NCI-H82 treated with DMSO at 0.1 percent for 48 hours (cell line): Measurements from ENCODE around the gene KAT14.
"Not testable (repeated sequence)": the region's sequence is repeated elsewhere in the genome, so short reads cannot be mapped to it uniquely, and the experiment has no call there.

Experiments used
- DNase-seq: peaks from one replicate; lab custom pipeline; 2025; ENCODE audit not compliant: unreplicated experiment; lab: John Stamatoyannopoulos, UW

Gene KAT14

DNA sequence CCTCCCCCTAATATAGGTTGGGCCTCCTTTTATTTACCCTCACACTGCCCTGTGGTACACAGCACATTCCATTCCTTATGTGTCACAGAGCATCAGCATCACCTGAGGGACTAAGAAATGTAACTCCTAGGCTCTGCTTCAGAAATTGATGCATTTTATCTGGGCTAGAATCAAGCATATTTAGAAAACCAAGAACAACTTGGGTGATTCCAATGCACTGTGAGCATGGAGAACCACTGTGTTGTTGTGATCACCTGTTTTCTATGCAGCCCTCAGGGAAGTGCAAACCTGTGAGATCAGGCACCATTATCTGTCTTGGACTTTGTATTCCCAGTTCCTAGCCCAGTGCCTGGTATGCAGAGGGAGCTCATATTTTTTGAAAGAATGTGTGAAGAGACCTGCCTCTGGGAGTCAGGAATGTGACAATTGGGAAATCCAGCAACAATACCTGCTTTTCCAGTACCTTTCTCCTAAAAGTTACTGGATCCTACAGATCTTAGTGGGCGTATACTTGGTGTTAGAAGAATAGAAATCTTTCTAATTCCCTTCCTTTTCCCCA, 7.0 kb downstream of the KAT14 start:
- DNase-seq = no peak

DNA sequence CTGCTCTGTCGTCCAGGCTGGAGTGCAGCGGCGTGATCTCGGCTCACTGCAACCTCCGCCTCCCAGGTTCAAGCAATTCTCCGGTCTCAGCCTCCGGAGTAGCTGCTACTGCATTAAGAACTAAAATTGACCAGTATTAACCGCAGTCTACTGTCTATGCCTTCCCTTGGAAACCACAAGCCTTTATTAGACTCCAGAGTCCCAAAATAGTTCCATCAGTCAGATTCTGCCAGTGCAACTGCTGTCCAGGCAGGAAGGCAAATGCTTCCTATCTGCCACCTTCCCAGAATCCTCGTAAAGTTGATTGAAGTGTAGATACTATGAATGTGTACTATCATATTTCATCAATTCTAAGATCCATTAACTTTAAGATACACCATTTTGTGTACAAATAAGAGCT, 16.7 kb downstream of the KAT14 start:
- no peak for DNase-seq

DNA sequence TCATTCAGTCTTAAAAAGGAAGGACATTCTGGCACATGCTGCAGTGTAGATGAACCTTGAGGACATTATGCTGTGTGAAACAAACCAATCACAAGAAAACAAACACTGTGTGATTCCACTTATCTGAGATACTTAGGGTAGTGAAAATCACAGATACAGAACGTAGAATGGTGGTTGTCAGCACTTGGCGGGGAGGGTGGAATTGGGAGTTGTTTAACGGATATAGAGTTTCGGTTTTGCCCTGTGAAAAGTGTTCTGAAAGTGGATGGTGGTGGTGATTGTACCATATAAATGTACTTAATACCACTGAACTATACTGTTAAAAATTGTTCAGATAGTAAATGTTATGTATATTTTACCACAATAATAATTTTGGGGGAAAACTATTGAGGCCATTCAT, 18.4 kb downstream of the KAT14 start:
- no peak for DNase-seq

DNA sequence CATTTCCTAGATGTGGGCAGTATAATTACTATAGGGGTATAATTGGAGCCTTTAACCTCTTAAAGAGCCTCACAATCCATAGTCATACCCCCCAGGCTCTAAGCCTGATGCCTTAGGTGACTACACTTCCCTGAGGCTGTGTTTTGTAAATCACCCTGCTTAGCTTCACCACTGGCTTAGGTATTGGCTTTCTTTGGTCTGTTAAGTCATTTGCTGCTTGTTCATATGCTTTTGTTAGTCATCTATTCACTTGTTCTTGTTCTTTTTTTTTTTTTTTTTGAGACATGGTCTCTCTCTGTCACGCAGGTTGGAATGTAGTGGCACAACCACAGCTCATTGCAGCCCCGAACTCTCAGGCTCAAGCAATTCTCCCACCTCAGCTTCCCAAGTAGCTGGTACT, 26.7 kb downstream of the KAT14 start:
- no peak for DNase-seq

DNA sequence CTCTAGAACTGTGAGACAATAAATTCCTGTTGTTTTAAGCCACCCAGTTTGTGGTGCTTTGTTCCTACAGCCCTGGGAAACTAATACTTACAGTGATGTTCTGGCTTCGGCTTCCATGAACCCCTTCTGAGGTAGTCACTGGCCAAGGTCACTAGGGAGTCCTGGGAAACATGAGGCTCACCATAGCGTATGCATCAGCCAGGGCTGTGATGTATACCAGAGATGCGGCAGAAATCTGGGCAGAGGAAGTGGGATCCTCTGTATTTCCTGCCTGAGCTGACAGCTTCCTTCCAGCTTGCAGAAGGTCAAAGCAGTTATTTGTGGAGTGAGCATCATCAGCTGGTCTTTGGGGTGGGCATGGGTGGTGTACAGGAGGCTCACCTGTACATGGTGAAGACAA, 27.9 kb downstream of the KAT14 start:
- DNase-seq = no peak

DNA sequence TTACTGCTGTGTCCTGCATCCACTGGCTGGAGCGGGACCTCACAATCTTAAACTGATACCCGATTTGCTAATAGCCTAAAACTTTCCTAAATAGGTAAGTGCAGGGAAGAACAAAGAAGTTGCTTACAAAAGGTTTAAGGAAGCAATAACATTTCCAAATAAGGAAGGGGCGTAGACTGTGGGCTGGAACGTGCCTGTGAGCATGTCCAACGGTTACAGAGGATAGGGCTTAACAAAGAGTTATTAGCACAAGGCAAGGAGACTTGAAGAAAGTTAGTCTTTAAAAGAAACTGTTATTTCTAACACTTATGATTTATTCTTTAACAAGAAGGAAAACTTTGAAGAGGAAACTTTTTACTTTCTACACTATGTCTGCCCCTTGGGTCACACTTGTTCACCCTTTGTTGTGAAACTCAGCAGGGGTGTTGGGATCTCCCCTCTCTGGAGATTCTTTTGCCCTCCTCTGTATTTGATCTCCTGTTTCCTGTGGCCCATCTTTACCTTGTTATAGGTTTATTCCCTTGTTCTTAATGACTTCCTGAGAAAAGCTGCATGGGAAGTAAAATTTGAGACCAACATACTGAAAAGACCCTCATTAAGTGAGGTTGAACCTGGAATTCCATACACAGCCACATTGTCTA, 28.7 kb downstream of the KAT14 start:
- DNase-seq = no peak

DNA sequence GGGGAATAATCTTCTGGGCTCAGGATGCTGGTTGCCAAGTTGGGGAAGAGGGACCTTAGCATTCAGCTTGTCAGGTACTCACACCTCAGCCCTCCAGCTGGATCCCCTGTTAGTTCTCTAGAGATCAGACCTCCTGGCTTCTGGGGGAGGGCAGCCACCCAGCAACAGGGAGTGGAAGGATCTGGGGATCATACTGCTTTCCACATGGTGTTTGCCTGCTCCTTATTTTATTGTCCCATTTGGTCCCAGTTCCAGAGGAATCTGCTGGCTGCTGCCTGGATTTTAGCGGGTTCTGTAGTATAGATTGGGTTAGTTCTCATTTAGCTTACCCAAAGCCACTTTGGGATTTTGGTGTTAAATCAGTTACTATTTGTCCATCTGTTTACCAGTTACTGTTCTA, 29.3 kb downstream of the KAT14 start:
- DNase-seq = no peak

DNA sequence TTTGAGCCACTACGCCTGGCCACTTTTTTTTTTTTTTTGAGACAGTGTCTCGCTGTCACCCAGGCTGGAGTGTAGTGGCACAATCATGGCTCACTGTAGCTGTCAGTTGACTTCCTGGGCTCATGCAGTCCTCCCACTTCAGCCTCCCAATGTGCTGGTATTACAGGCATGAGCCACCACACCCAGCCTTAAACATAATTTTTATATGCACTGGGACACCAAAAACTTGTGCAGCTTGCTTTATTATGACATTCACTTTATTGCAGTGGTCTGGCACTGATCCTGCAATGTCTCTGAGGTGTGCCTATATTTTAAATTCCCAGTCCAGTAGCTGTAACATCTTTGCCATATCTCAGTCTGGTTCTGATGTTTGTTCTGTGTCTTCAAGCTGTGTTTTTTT, 34.7 kb downstream of the KAT14 start:
- DNase-seq = no peak

DNA sequence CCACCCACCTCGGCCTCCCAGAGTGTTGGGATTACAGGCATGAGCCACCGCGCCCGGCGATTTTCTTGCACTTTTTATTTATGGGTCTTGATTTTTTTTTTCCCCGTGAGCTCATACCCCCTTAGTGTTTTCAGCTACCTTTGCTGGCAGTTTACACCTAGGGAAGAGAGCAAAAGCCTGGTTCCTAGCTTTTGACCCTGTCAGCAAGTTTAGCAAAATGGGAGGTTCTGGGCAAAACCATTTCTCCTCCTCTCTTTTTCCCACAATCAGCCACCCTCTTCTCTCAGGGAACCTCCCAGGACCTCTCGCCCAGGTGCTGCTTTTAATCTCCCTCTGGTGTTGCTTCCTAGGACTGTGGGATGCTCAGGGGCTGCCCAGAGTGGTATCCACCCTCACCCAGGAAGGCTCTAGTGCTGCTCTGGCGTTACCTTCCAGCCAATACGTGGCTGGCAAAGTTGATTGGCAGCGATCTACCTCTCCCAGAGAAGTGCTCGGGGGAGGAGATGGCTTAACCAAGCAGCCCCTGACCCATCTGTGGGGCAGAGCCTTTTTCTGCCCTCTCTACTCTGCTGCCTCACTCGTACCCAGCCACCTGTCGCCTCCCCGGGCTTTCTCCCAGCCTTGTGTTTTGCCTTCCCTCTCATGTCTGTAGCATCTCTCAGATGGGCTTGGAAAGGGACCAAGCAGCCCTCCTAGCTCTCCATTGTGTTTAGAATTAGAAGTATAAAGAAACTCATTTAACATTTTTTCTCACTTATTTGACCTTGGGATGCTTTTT, 37.4 kb downstream of the KAT14 start:
- no peak for DNase-seq

DNA sequence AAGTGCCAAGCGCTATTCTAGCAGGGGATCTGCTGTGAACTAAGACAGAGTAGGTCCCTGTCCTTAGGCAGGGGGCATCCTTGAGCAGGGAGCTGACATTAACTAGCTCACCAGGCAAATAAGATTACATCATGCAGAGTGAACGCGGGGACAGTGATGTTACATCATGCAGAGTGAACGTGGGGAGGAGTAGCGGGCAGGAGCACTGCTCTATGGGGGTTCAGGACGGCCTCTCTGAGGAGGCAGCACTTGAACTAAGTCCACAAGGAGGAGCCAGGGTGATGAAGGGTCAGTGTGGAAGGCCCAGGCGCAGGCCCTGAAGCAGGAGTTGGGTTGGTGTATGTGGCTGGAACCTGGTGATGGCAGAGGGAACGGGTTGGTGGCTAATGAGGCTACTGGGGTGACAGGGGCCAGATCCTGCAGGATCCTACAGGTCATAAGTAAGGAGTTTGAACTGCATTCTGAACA, 38.7 kb downstream of the KAT14 start:
- peak; percentile 23 for DNase-seq

DNA sequence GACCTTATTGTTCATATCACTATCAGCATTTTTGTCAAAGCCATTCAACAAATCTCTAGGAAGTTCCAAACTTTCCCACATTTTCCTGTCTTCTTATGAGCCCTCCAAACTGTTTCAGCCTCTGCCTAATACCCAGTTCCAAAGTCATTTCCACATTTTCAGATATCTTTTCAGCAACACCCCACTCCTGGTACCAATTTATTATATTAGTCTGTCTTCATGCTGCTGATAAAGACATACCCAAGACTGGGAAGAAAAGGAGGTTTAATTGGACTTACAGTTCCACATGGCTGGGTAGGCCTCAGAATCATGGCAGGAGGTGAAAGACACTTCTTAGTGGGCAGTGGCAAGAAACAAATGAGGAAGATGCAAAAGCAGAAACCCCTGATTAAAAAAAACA, 42.7 kb downstream of the KAT14 start:
- DNase-seq = not testable (repeated sequence)

GRCh38 chr20:18180815-18181214, 43.2 kb downstream of the KAT14 start:
- DNase-seq = no peak

GRCh38 chr20:18187020-18187419, 49.4 kb downstream of the KAT14 start:
- no peak for DNase-seq

GRCh38 chr20:18188434-18188833, 50.8 kb downstream of the KAT14 start:
- DNase-seq = no peak

DNA sequence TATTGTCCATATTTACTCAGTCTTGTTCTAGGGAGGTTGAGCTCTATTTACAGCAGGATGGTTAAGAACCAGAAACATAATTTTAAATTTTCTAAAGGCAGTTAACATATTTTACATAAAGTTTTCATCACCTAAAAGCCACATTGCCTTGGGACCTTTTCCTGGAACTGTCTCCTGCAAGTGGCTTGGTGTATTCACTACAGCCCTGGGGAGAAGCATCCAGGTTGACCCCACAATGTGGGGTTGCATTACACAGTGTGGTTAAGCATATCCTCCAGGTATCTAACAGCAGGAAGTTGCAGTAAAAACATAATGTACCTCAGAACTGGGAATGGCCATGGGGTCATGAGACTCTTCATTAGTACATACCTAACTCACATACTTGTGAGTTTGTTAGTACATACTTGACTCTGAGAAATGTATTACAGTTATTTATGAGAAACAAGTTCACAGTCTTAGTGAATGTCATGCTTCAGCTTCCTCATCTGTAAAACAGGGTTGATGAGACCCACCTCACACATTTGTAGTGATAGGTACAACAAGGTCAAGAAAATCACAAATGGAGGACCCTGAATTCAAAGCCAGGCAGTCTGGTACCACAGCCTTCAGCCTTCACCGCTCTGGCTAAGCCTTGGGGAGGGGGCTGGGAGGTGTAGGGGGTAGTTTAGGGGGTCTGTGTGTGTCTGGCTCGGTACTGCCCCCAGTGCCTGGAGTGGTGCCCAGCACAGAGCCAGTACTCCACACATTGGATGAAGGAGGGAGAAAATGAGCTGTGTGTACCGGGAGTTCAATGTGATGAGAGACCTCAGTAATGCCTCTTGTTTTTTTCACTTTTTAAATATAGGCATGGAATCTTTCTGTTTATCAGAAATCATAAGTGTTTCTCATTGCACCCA, 52.9 kb downstream of the KAT14 start:
- DNase-seq = no peak

- no peak for DNase-seq
Measured at GRCh38 chr20:18191306-18191705, 53.6 kb downstream of the KAT14 start.

DNA sequence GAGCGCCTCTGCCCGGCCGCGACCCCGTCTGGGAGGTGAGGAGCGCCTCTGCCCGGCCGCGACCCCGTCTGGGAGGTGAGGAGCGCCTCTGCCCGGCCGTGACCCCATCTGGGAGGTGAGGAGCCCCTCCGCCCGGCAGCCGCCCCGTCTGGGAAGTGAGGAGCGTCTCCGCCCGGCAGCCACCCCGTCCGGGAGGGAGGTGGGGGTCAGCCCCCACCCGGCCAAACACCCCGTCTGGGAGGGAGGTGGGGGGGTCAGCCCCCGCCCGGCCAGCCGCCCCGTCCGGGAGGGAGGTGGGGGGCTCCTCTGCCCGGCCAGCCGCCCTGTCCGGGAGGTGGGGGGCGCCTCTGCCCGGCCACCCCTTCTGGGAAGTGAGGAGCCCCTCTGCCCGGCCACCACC, 56.8 kb downstream of the KAT14 start:
- DNase-seq = not testable (repeated sequence)

DNA sequence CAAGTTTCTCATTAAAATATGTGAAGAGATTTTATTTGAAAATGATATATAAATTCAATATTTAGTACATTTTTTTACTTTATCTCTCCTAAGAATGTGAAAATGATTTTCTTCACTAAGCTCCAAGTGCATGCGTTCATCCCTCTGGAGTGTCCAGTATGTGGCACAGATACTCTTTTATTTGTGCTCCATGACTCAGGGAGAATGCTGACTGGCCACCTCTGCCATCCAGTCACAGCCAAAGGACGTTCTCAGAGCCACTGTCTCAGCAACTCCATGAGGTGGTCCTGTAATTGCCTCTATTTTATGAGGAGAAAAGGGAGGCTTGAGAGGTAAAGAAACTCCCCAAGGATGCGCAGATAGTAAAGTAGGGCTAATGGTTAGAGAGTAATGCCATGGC, 58.3 kb downstream of the KAT14 start:
- no peak for DNase-seq

DNA sequence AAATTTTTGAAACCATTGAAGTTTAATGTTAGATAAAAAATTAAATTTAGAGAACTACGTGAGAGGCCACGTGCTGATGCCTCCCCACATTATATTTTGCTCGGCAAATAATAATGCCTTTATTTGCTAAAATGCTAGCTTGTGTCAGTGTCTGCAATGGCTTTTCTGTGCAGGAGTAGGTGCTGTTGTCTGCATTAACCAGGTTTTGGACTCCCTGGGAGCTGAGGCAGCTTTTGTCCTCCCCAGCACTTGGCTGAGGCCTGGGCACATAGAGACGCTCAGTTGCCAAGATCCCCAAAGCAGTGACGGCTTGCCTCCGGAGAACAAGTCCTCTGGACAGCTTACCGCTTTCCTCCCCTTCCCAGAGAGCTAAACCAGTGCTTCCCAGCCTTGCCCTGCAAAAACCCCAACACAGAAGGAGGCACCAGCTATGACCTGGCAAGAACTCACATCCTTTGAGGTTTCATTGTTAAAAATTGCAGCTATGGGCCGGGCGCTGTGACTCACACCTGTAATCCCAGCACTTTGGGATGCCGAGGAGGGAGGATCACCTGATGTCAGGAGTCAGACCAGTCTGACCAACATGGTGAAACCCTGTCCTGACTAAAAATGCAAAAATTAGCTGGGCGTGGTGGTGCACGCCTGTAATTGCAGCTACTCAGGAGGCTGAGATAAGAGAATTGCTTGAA, 59.9 kb downstream of the KAT14 start:
- DNase-seq = no peak

DNA sequence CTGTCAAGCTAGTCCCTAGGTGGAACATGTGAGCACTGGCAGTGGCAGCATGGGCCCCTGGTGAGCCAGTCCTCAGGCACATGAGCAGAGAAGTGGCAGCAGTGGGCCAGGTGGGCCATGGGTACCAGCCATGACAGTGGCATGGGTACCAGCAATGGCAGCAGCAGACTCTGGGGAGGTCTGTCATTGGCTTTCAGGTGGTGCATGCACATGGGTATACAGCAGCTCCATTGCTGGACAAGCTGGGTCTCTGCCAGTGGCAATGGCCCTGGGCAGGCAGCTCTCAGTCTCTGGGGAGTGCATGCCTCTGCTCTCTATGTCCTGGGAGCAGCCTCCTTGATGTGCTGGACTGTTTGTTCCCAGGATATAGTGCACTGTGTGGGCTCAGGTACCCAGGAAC, 65.3 kb downstream of the KAT14 start:
- no peak for DNase-seq

- not testable (repeated sequence) for DNase-seq
Measured at GRCh38 chr20:18203700-18204099, 66.0 kb downstream of the KAT14 start.
